Coronary artery (tissue), 2 donors: ENCODE measurements around the gene RAD51B.

Experiments
- DNase-seq: peaks from one replicate; pipeline ENCODE4 v3.0.0-alpha.2; 2017; ENCODE audit warnings: low spot score
- H3K27ac ChIP-seq, 2 donors: fragments of 200-600 bp; sonication (generic); one replicate each; pipeline ENCODE4 v1.5.1; 2016 to 2019
- H3K4me3 ChIP-seq: fragments of 200-600 bp; sonication (generic); 2 replicates; pipeline ENCODE4 v1.5.1; 2016; ENCODE audit warnings: mild to moderate bottlenecking, moderate library complexity
- CTCF ChIP-seq: fragments of 200-600 bp; sonication (generic); IDR thresholded peaks from one replicate; pipeline ENCODE4 v1.5.1; 2019; ENCODE audit warnings: antibody characterized with exemption

Gene RAD51B

GRCh38 chr14:68365228-68365627 lies 545.6 kb downstream of the RAD51B start:
- Histone ChIP-seq H3K27ac (peak overlapping the region; percentile 58 to 91), H3K4me3 (no peak overlapping the region)
- no peak for TF ChIP-seq CTCF
- DNase-seq = no peak

GRCh38 chr14:68366656-68367055 lies 547.1 kb downstream of the RAD51B start:
- no peak overlapping the region for H3K4me3 ChIP-seq
- no peak for DNase-seq
- peak overlapping the region in 1 of 2 donors; percentile 68 for H3K27ac ChIP-seq
- TF ChIP-seq CTCF = no peak

GRCh38 chr14:68367536-68367935 lies 548.0 kb downstream of the RAD51B start:
- peak overlapping the region in 1 of 2 donors; percentile 26 for H3K27ac ChIP-seq
- TF ChIP-seq CTCF = no peak
- no peak overlapping the region for H3K4me3 ChIP-seq
- no peak for DNase-seq

- Histone ChIP-seq H3K4me3 (peak overlapping the region; percentile 26), H3K27ac (peak overlapping the region in 1 of 2 donors; percentile 58)
- DNase-seq = no peak
- TF ChIP-seq CTCF = no peak
These were observed 549.3 kb downstream of the RAD51B start for GRCh38 chr14:68368850-68369249.

- peak overlapping the region in 1 of 2 donors; percentile 58 for H3K27ac ChIP-seq
These were observed 549.9 kb downstream of the RAD51B start for GRCh38 chr14:68369281-68370056.

GRCh38 chr14:68370057-68370360 lies 550.4 kb downstream of the RAD51B start:
- DNase-seq = no peak
- Histone ChIP-seq H3K27ac (no peak overlapping the region), H3K4me3 (no peak overlapping the region)
- no peak for TF ChIP-seq CTCF

More at GRCh38 chr14:68369281-68370056, 549.9 kb downstream of the RAD51B start:
- no peak for TF ChIP-seq CTCF
- DNase-seq = no peak
- peak overlapping the region; percentile 26 for H3K4me3 ChIP-seq

- Histone ChIP-seq H3K4me3 (no peak overlapping the region), H3K27ac (no peak overlapping the region)
- no peak for TF ChIP-seq CTCF
- no peak for DNase-seq
These were observed 552.8 kb downstream of the RAD51B start for GRCh38 chr14:68372368-68372767.
